Measurements from ENCODE around the gene LYZL1.

GRCh38 chr10:29245476-29245875, 43.4 kb upstream of the LYZL1 start:
- TF ChIP-seq POLR2A (IDR thresholded peaks at IDR 0.05) = no peak
- TF ChIP-seq CTCF (IDR thresholded peaks at IDR 0.05) = no peak
